Measurements from ENCODE around the gene KCNK7.

DNA sequence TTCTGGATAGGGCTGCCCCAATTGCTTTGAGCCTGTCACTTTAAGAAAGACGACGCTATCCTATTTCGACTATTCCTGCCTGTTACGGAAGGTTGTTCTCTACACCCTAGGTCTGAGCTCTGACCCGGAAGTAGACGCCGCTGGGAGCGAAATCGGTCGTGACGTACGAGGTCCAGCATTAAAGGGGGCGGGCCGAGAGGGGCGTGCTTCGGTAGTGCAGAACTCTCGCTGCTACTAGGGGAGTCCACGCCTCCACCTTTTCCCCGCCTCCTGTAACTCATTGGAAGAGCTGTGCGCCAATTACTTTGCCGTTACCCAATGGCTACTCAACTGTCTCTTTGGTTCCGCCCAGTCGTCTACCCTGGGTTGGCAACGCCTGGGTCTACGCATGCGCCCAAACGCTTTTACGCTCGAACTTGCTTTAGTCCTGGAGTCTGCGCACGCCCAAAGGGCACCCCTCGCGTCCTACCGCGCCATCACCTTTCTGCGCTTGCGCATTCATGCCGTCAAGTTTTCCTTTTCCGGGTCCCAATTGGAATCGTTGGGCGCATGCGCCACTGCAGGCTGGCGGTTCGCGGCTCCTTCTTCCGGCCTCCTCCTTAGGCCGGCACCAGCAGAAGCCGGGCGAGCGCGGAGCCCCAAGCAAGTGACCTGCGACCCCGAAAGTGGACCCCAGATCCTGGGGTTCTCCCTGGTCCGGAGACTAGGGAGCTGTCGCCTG lies 19.8 kb upstream of the KCNK7 start, which contains the start of gene PCNX3:
- peak; percentile 27 to 75 for TF ChIP-seq POLR2A (IDR thresholded peaks at IDR 0.05)
- TF ChIP-seq, protein P1, sequence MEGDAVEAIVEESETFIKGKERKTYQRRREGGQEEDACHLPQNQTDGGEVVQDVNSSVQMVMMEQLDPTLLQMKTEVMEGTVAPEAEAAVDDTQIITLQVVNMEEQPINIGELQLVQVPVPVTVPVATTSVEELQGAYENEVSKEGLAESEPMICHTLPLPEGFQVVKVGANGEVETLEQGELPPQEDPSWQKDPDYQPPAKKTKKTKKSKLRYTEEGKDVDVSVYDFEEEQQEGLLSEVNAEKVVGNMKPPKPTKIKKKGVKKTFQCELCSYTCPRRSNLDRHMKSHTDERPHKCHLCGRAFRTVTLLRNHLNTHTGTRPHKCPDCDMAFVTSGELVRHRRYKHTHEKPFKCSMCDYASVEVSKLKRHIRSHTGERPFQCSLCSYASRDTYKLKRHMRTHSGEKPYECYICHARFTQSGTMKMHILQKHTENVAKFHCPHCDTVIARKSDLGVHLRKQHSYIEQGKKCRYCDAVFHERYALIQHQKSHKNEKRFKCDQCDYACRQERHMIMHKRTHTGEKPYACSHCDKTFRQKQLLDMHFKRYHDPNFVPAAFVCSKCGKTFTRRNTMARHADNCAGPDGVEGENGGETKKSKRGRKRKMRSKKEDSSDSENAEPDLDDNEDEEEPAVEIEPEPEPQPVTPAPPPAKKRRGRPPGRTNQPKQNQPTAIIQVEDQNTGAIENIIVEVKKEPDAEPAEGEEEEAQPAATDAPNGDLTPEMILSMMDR (IDR thresholded peaks at IDR 0.05 in 4 of 5, conservative IDR thresholded peaks at IDR 0.05 in 1 of 5), result no peak
